Cardiac fibroblast (primary cell): ENCODE results near the gene GRIK2.

Source experiments
- DNase-seq, 2 donors: peaks; one replicate each; pipeline versions ENCODE4 v3.0.0 to v3.0.0-alpha.2; 2010; ENCODE audit warnings: low read depth in 2 of 2
- H3K4me3 ChIP-seq, 2 donors: replicated peaks in 1 of 2; 1 replicate in 1 of 2; 2 replicates in 1 of 2; pipeline ENCODE4 v1.5.1; 2011; ENCODE audit warnings: low read depth in 2 of 2, low read length in 2 of 2, mild to moderate bottlenecking in 2 of 2, moderate library complexity in 1 of 2
- CTCF ChIP-seq: IDR thresholded peaks from one replicate; pipeline ENCODE4 v1.5.1; 2011; ENCODE audit warnings: low read depth, mild to moderate bottlenecking, low read length, inconsistent platforms

GRIK2 gene

GRCh38 chr6:101853231-101854085 lies 459.9 kb downstream of the GRIK2 start:
- DNase-seq: peak; percentile 51 to 53
- no peak overlapping the region for H3K4me3 ChIP-seq
- no peak for TF ChIP-seq CTCF

GRCh38 chr6:101876431-101876830 lies 482.9 kb downstream of the GRIK2 start:
- no peak for TF ChIP-seq CTCF
- H3K4me3 ChIP-seq: no peak overlapping the region

GRCh38 chr6:101878554-101879276 lies 485.2 kb downstream of the GRIK2 start:
- no peak for TF ChIP-seq CTCF
- peak; percentile 4 to 29 for DNase-seq
- no peak overlapping the region for H3K4me3 ChIP-seq

More at GRCh38 chr6:101876431-101876830, 482.9 kb downstream of the GRIK2 start:
- no peak for DNase-seq

GRCh38 chr6:101879782-101880181 lies 486.3 kb downstream of the GRIK2 start:
- no peak for TF ChIP-seq CTCF
- no peak for DNase-seq
- H3K4me3 ChIP-seq: no peak overlapping the region

- no peak for TF ChIP-seq CTCF
- DNase-seq: peak; percentile 11 to 17
- no peak overlapping the region for H3K4me3 ChIP-seq
Observed at GRCh38 chr6:101883505-101883904, 490.0 kb downstream of the GRIK2 start.

GRCh38 chr6:101887532-101887931 lies 494.0 kb downstream of the GRIK2 start:
- no peak for DNase-seq
- TF ChIP-seq CTCF: no peak

More at GRCh38 chr6:101887532-101887931, 494.0 kb downstream of the GRIK2 start:
- no peak overlapping the region for H3K4me3 ChIP-seq
